HG02763 (cell line): ENCODE results near the gene CHST11.
"Not testable (repeated sequence)": the region's sequence is repeated elsewhere in the genome, so short reads cannot be mapped to it uniquely, and the experiment has no call there.

Source experiments
- ATAC-seq: cut with Tn5 transposase; IDR thresholded peaks from one replicate; pipeline ENCODE4 v1.9.1; 2021; ENCODE audit warnings: mild to moderate bottlenecking, moderate library complexity; ENCODE audit not compliant: unreplicated experiment

The CHST11 gene

DNA sequence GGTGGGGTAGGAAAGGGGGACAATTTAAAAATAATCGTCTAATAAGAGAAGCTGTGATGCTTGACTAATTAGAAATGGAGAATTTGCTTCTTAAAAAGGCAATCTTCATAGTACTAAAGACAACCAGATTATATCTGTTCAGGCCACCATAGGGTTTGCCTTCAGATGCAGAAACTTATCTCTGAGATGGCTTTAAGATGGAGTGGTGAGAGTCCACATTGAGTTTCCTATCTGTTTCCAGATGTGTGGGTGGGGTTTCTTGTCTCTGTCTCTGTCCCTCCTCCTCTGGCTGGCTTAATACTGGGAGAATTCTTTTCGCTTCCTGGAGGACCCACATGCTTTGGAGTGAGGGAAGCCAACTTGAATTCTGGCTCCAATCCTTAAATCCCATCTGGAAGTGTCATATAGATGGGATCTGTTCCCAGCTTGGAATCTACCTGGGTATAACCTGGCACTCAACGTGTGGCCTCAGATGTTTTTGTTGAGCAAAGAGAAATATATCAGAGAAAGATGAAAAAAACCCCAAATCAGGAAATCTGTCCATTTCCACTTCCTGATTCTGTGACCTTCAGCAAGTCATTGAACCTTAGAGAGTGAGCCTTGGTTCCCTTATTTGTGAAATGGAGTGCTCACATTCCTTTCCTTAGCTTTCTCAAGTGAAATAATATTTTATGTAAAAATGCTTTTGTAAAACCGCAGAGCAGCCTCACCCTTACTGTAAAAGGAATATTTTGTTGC, 66.4 kb downstream of the CHST11 start:
- no peak for ATAC-seq

- ATAC-seq: no peak
Measured at GRCh38 chr12:104524034-104524832, 67.5 kb downstream of the CHST11 start.

DNA sequence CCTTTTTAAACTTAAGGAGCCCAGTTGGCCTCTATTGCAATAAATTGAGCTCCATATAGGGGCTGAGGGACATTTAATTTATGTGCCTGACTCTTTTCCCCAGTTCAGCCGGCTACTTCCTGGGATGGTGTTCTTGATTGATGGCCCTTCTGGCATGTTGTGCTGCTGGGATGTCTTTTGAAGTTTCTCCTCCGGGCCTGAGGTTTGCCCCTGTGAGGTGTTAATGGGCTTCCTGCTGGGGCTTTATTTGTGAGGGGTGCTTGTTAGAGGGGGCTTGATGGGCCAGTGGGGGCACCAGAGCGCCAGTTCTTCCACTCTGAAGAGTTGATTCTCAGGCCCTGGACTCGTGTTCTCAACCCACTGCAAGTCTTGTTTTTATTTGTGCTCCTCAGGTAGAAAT, 69.6 kb downstream of the CHST11 start:
- no peak for ATAC-seq

GRCh38 chr12:104526751-104527150, 70.0 kb downstream of the CHST11 start:
- no peak for ATAC-seq

DNA sequence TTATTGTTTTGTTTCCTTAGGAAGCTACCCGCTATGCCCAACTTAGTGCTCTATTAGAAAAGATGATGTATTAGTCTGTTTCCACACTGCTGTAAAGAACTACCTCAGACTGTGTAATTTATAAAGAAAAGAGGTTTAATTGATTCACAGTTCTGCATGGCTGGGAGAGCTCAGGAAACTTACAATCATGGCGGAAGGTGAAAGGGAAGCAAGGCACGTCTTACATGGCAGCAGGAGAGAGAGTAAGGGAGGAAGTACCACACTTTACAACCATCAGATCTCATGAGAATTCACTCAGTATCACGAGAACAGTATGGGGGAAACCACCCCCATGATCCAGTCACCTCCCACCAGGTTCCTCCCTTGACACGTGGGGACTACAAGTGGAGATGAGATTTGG, 70.9 kb downstream of the CHST11 start:
- ATAC-seq: not testable (repeated sequence)

GRCh38 chr12:104529130-104529874, 72.6 kb downstream of the CHST11 start:
- ATAC-seq: no peak

DNA sequence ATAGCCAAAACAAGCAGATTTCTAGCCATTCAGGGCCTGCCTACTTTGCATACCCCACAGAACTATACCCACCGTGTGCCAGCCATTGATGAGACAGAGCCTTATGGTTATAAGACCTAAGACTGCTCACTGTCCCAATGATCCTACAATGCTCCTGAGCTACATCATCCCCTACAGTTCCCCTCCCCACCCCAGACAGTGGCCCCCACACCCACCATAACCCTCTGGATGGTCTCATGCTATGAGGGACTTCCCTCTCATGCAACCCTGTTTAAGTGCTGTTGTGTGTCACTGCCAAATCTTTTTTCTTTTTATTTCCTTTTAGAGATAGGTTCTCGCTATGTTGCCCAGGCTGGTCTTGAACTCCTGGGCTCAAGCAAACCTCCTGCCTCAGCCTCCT, 75.9 kb downstream of the CHST11 start:
- no peak for ATAC-seq

DNA sequence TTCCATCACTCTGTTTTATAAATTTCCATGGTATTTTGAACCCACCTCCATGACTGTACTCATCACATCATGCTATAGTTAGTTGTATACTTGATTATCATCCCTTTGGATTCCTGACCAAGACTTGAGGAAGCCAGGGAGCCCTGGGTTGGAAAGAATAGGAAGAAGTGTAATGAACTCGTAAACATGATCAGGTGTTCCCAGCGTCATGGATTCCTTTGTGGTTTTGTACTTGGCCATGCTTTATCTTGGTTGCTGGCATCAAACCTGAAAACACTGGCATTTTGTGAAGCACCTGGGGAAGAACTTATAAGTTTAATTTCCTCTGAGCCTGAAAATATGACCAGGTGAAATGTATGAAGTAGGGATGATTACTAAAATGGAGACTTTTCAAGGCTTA, 76.4 kb downstream of the CHST11 start:
- ATAC-seq: no peak

- ATAC-seq: no peak
Measured at GRCh38 chr12:104534162-104534856, 77.6 kb downstream of the CHST11 start.

GRCh38 chr12:104534857-104535248, 78.1 kb downstream of the CHST11 start:
- ATAC-seq: no peak

- ATAC-seq: no peak
Measured at GRCh38 chr12:104535369-104535768, 78.6 kb downstream of the CHST11 start.

DNA sequence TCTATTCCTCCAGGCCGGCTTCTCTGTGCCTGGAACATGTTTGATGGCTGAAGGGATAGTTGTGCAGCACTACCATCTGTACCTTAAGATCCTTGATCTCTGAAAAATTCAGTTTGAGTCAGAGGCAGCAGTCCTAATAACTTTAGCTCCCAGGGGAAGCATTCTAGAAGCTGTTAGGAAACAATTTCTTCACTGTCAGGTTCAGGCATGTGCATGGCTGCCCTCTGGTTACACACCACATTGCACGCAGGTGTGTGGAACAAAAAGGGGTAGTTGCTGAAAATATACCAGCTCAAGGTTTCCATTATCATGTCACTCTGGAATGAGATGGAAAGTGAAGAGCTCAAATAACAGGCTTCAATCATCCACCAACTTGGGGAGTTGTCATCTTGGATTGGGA, 80.1 kb downstream of the CHST11 start:
- ATAC-seq: no peak

GRCh38 chr12:104538056-104538455, 81.3 kb downstream of the CHST11 start:
- ATAC-seq: no peak

DNA sequence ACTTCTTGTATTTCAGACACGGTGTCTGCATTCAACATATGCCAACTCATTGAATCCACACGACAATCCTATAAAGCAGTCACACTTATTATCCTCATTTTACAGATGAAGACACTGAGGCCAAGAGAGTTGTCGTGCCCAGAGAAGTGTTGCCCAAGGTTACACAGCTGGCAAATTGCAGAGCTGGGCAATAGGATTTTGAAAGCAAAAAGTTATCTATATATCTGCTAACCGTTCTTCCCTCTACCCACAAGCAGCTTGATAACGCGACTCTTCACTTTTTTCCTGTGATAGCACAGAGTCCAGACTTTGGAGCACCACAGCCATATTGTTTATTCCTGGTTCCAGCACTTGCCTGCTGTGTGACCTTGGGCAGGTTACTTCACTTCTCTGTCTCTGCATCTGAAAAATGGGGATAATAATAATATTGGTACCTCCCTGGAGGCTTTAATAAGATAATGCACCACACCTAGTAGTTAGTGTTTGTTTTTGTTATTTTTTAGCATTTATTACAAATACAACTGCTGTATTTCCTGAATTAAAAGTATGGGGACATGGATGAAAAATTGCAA, 82.2 kb downstream of the CHST11 start:
- no peak for ATAC-seq

DNA sequence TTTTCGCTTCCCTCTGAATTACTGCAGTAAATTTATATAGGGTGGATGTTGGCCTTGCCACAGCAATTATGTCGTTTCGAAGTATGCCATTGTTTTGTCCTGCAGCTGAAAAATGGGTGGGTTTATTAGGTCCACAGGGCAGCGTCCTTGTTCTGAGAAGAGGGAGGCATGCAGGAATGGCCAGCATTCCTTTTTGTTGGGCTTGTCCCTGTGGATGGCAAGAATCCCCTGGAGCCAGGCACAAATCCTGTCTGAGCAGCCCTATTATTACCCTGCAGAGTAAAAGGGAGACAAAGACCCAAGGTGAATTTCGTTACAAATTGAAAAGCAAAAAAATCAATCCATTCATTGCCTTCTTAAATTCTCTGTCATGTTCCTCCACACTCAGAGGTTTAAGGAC, 88.1 kb downstream of the CHST11 start:
- no peak for ATAC-seq

DNA sequence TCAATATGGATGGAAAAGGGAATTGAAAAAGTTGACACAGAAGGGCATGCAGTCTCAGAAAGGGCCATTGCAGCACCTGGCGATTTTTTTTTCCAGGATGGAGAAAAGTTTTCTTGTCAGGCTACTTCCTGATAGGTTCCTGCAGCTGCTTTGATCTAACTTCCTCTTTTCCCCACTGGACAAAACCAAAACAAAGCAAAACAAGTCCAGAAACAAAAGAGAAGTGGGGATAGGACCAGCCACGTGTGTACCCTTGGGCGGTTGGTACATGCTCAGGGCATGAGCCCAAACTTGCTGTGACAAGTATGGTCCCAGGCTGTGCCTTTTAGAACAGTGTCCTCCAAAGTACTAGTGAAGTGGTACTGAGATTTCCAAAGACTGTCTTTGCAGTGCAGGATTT, 89.8 kb downstream of the CHST11 start:
- ATAC-seq: no peak

- no peak for ATAC-seq
Measured at GRCh38 chr12:104547235-104547634, 90.5 kb downstream of the CHST11 start.

DNA sequence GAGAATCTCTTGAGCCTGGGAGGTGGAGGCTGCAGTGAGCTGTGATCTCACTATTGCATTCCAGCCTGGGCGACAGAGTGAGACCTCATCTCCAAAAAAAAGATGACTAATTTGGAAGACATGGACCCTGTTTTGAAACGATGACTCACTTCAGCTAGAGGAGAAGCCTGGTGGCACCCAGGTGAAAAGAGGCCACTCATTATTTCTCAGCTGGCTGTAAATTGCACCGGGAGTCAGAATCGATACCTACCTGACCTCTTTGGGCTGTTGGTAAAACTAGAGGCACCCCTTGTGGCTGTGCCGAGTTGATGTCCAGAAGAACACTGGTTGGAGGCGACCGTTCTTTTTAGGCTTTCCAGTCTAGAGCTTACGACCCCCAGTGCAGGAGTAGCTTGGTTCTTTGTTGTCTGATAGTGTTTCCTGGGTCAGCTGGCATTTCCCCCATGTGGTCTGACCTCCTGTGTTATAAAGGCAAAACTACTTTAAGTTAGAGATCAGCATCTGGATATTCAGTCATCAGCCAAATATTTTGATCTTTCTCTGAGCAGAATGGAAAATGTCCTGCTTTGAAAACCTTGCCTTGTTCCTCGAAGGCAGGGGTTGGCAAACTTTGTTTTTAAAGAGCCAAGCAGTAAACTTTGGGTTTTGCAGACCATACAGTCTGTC, 93.2 kb downstream of the CHST11 start:
- no peak for ATAC-seq

- ATAC-seq: peak; percentile 49
Measured at GRCh38 chr12:104551313-104551931, 94.7 kb downstream of the CHST11 start.

GRCh38 chr12:104553421-104553820, 96.7 kb downstream of the CHST11 start:
- no peak for ATAC-seq
